NCI-H2196 (cell line): ENCODE results near the gene STIMATE.

ENCODE experiments used
- DNase-seq: peaks from one replicate; lab custom pipeline; 2025; ENCODE audit not compliant: unreplicated experiment; lab: John Stamatoyannopoulos, UW

Gene STIMATE

GRCh38 chr3:52793702-52794611 lies 103.4 kb downstream of the STIMATE start:
- no peak for DNase-seq

- DNase-seq, result no peak
Observed at GRCh38 chr3:52792961-52793695, 104.2 kb downstream of the STIMATE start.

GRCh38 chr3:52792413-52792812 lies 104.9 kb downstream of the STIMATE start:
- DNase-seq, result no peak

GRCh38 chr3:52791928-52792327 lies 105.4 kb downstream of the STIMATE start:
- no peak for DNase-seq

- no peak for DNase-seq
Observed at GRCh38 chr3:52791366-52791765, 106.0 kb downstream of the STIMATE start.

GRCh38 chr3:52790741-52791140 lies 106.6 kb downstream of the STIMATE start:
- DNase-seq, result no peak

GRCh38 chr3:52790337-52790736 lies 107.0 kb downstream of the STIMATE start:
- DNase-seq, result no peak

- DNase-seq, result no peak
Observed at GRCh38 chr3:52789746-52790040, 107.7 kb downstream of the STIMATE start.

GRCh38 chr3:52788890-52789745 lies 108.2 kb downstream of the STIMATE start:
- no peak for DNase-seq

GRCh38 chr3:52787672-52788625 lies 109.4 kb downstream of the STIMATE start:
- DNase-seq, result no peak

- DNase-seq, result no peak
Observed at GRCh38 chr3:52787246-52787645, 110.1 kb downstream of the STIMATE start.
